Measurements from ENCODE around the gene MLF1. TPM values are rescaled to one million over a fixed set of nuclear protein-coding genes. Genes with fewer than 3 reads are reported as not detected.

The MLF1 gene
- total RNA-seq, 2 experiments from 2014 or later: 0.83 to 1.2 TPM

DNA sequence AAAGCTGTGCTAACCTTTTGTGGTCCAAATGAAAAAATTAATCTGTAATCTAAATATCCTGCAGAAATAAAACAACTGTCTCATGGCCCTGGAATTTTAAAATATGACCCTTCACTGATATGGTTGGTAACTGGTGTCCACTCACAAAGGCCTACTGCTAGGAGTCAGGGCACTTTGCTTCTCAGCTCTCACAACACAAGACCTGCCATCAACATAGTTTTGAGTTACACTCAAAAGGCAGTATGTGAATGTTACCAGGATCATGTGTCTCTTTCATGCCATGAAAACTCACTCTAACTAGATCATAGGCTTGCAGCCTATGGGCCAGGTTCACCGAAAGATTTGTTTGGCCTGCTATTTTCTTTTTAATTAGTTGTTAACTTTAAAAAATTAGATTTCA lies 10.0 kb upstream of the MLF1 start:
- H3K27me3 Mint-ChIP-seq: peaks cover 10% of the 10 kb centered on the region
- DNase-seq (no peak), ATAC-seq (ENCODE audit: low read depth) (no peak)
- H3K36me3 Mint-ChIP-seq: no peaks in the 10 kb centered on the region
- peaks cover 2% of the 10 kb centered on the region for H3K9me3 Mint-ChIP-seq
- no peak overlapping the region for H3K4me3 Mint-ChIP-seq
- POLR2A ChIA-PET: no interaction called here
- H3K27ac Mint-ChIP-seq: no peak overlapping the region
- no peaks in the 10 kb centered on the region for H3K4me1 Mint-ChIP-seq

DNA sequence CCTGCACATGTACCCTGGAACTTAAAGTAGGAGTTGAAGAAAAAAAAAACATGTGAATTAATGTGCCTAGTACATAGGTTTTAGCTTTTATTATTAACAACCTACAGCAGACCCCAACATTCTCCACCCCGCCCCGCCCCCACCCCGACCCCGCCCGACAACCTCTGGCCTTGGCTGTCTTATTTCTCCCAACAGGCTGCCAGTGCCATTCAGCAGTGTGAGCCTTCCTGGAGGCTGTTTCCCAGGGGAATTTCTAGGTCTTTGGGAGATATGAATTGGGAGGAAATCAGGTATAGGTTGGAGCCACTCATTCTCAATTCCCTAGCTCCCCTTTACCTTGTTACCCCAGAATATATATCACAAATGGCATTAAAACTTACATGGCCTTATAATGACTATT lies 8.3 kb upstream of the MLF1 start:
- ATAC-seq (ENCODE audit: low read depth) (no peak), DNase-seq (no peak)
- Mint-ChIP-seq H3K4me3 (no peak overlapping the region), H3K27ac (no peak overlapping the region), H3K9me3 (peaks cover 2% of the 10 kb centered on the region), H3K4me1 (no peaks in the 10 kb centered on the region), H3K27me3 (peaks cover 10% of the 10 kb centered on the region), H3K36me3 (no peaks in the 10 kb centered on the region)
- POLR2A ChIA-PET: no interaction called here

DNA sequence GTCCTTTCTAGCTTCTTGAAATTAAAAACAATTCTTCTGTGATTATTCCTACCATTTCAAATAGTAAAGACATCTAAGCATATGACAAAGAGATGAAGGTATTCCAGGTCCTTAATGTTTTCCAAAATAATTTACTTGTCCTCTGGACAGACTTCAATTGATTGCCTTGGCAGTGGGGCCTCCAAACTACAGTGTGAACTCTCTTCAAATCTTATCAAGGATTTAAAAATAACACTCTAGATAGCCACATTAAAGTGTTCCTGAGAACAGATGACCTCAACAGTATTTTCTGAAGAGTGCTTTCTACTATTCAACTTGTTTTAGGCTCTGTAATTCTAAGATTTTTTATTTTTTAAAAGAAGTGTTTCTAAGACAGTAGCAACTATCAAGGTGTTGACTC lies 7.9 kb upstream of the MLF1 start:
- no peak for DNase-seq
- no peak overlapping the region for H3K4me3 Mint-ChIP-seq
- H3K4me1 Mint-ChIP-seq: no peaks in the 10 kb centered on the region
- no peaks in the 10 kb centered on the region for H3K36me3 Mint-ChIP-seq
- peaks cover 10% of the 10 kb centered on the region for H3K27me3 Mint-ChIP-seq
- no peak for ATAC-seq (ENCODE audit: low read depth)
- POLR2A ChIA-PET: no interaction called here
- H3K27ac Mint-ChIP-seq: no peak overlapping the region
- H3K9me3 Mint-ChIP-seq: peaks cover 2% of the 10 kb centered on the region

DNA sequence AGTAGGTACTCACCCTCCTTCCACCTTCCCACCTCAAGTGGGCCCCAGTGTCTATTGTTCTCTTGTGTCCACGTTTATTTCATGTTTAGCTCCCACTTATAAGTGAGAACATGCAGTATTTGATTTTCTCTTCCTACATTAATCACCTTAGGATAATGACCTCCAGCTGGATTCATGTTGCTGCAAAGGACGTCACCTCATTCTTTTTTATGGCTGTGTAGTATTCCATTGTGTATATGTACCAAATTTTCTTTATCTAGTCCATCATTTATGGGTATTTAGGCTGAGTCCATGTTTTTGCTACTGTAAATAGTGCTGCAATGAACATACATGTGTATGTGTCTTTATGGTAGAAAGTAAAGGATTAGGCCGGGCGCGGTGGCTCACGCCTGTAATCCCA lies 5.9 kb upstream of the MLF1 start:
- no peak for DNase-seq
- Mint-ChIP-seq H3K4me1 (no peaks in the 10 kb centered on the region), H3K27ac (no peak overlapping the region), H3K4me3 (no peak overlapping the region), H3K36me3 (no peaks in the 10 kb centered on the region), H3K27me3 (peaks cover 14% of the 10 kb centered on the region), H3K9me3 (peaks cover 2% of the 10 kb centered on the region)
- no peak for ATAC-seq (ENCODE audit: low read depth)
- POLR2A ChIA-PET: no interaction called here

DNA sequence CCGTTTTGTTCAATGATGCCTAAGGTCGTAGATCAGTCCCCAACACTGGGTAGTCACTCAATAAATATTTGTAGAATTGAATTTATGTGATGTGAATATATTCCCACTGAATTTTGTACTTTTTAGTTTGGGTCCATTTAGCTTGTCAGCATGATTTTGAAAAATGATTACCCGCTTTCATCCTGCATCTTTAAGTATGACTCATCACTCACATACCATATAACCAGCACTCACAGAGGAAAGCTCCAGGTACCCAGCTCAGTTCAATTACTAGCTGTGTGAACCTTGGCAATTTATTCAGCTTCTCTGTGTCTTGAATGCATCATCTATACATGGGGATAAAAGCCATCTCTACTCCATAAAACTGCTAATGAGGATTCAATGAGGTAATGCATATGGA lies 2.2 kb upstream of the MLF1 start:
- H3K27me3 Mint-ChIP-seq: peaks cover 28% of the 10 kb centered on the region
- POLR2A ChIA-PET: no interaction called here
- H3K36me3 Mint-ChIP-seq: peaks cover 3% of the 10 kb centered on the region
- DNase-seq (no peak), ATAC-seq (ENCODE audit: low read depth) (no peak)
- no peak overlapping the region for H3K27ac Mint-ChIP-seq
- H3K4me1 Mint-ChIP-seq: peaks cover 5% of the 10 kb centered on the region
- H3K9me3 Mint-ChIP-seq: peaks cover 2% of the 10 kb centered on the region
- H3K4me3 Mint-ChIP-seq: no peak overlapping the region

DNA sequence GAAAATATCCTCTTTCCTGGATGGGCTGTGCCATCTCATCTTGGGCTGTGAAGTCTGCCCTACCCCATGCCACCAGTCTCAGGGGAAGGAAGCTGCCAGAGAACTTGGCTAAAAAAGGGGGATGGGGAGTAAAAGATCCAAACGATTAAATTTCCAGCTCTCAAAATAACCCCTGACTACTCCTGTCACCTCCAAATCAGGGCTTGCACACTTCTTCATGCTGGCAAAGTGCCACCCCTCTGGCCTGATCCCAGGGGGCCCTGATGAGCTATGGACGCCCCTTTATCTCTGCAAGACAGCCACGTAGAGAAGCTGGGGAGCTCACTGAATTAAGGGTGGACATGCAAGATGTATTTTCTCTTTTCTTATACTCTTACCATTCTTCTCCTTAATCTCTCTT lies 1.2 kb upstream of the MLF1 start:
- peaks cover 2% of the 10 kb centered on the region for H3K9me3 Mint-ChIP-seq
- H3K4me3 Mint-ChIP-seq: no peak overlapping the region
- no peak overlapping the region for H3K27ac Mint-ChIP-seq
- H3K36me3 Mint-ChIP-seq: peaks cover 3% of the 10 kb centered on the region
- POLR2A ChIA-PET: no interaction called here
- ATAC-seq (ENCODE audit: low read depth) (no peak), DNase-seq (no peak)
- H3K4me1 Mint-ChIP-seq: peaks cover 5% of the 10 kb centered on the region
- H3K27me3 Mint-ChIP-seq: peaks cover 28% of the 10 kb centered on the region

DNA sequence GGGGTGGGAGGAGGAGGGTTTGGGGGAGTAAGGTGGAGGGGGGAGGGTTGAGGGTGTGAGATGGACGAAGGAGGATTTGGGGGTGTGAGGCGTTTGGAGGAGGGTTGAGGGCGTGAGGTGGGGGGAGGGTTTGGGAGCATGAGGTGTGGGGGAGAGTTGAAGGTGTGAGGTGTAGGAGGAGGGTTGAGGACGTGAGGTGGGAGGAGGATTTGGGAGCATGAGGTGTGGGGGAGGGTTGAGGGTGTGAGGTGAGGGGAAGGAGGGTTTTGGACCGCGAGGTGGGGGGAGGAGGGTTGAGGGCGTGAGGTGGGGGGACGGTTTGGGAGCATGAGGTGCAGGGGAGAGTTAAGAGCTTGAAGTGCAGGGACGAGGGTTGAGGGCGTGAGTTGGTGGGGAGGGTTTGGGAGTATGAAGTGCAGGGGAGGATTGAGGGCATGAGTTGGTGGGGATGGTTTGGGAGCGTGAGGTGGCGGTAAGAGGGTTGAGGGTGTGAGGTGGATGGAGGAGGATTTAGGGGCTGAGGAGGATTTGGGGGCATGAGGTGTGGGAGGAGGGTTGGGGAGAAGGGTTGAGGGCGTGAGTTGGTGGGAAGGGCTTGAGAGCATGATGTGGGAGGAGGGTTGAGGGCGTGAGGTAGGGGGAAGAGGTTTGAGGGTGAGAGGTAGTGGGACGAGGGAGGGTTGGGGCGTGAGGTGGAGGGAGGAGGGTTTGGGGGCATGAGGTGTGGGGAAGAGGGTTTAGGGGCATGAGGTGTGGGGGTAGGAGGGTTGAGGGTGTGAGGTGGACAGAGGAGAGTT lies 1.2 kb downstream of the MLF1 start:
- H3K4me1 Mint-ChIP-seq: peaks cover 5% of the 10 kb centered on the region
- ATAC-seq (ENCODE audit: low read depth) (no peak), DNase-seq (no peak)
- H3K27me3 Mint-ChIP-seq: peaks cover 28% of the 10 kb centered on the region
- peaks cover 3% of the 10 kb centered on the region for H3K36me3 Mint-ChIP-seq
- H3K4me3 Mint-ChIP-seq: no peak overlapping the region
- no peaks in the 10 kb centered on the region for H3K9me3 Mint-ChIP-seq
- POLR2A ChIA-PET: no interaction called here
- H3K27ac Mint-ChIP-seq: no peak overlapping the region

DNA sequence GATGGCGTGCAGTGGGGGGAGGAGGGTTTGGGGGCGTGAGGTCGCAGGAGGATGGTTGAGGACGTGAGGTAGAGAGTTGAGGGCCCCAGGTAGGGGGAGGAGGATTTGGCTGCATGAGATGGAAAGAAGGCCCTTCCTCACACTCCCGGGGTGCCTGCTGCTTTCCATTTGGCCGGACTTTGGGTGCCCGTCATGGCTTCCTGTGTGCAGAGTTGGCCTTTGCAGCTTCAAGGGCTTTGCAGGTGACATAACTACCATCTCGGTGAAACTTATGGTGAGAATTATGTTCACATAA lies 1.7 kb downstream of the MLF1 start:
- POLR2A ChIA-PET: no interaction called here
- Mint-ChIP-seq H3K36me3 (peaks cover 3% of the 10 kb centered on the region), H3K9me3 (no peaks in the 10 kb centered on the region), H3K27ac (no peak overlapping the region), H3K4me1 (peaks cover 5% of the 10 kb centered on the region), H3K4me3 (no peak overlapping the region), H3K27me3 (peaks cover 28% of the 10 kb centered on the region)
- ATAC-seq (ENCODE audit: low read depth) (no peak), DNase-seq (no peak)

DNA sequence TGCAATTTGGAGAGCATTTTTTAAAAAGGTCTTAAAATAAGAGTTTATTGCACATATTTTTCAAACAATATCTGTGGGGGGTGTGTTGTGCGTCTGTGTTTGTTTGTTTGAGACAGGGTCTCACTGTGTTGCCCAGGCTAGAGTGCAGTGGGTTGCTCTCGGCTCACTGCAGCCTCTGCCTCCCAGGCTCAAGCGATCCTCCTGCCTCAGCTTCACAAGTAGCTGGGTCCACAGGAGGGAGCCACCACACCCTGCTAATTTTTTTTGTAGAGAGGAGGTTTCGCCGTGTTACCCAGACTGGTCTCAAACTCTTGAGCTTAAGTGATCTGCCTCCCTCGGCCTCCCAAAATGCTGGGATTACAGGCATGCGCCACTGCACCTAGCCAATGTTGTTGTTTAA lies 2.7 kb downstream of the MLF1 start:
- Mint-ChIP-seq H3K36me3 (peaks cover 3% of the 10 kb centered on the region), H3K27ac (no peak overlapping the region), H3K4me3 (no peak overlapping the region), H3K27me3 (peaks cover 28% of the 10 kb centered on the region), H3K9me3 (no peaks in the 10 kb centered on the region), H3K4me1 (peaks cover 5% of the 10 kb centered on the region)
- POLR2A ChIA-PET: no interaction called here
- DNase-seq (no peak), ATAC-seq (ENCODE audit: low read depth) (no peak)

DNA sequence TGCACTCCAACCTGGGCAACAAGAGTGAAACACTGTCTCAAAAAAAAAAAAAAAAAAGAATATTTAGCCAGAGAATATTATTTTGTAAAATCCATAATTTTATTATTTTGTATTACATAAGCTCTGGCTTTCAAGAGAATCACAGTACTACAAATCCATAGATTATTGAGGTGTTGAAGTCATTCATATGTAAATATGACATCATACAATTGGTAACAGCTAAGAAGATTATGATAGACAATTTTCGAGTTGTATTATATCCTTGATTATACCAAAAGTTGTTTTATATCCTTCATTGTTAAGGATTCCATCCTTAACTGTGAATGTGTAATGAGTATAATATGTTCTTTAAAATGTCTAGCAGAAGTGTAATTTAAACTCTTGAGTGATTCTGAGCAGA lies 3.7 kb downstream of the MLF1 start:
- Mint-ChIP-seq H3K9me3 (no peaks in the 10 kb centered on the region), H3K27me3 (peaks cover 23% of the 10 kb centered on the region), H3K27ac (no peak overlapping the region), H3K36me3 (peaks cover 3% of the 10 kb centered on the region), H3K4me1 (peaks cover 5% of the 10 kb centered on the region), H3K4me3 (no peak overlapping the region)
- DNase-seq (no peak), ATAC-seq (ENCODE audit: low read depth) (no peak)
- POLR2A ChIA-PET: no interaction called here

DNA sequence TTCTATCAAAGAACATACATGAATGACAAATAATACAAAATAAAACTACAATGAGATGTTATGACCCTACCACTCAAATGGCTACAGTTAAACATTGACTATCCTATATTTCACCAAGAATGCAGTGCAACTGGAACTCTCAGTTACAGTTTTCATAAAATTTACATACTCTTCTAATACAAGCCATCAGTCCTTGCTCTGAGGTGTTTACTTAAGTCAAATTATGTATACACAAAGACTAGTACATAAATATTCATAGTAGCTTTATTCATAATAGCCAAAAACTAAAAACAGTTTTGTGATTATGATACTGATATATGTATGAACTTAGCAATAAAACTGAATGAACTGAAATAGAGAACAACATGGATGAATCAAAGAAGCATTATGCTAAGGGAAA lies 19.2 kb downstream of the MLF1 start:
- H3K4me1 Mint-ChIP-seq: no peaks in the 10 kb centered on the region
- DNase-seq (no peak), ATAC-seq (ENCODE audit: low read depth) (no peak)
- H3K36me3 Mint-ChIP-seq: no peaks in the 10 kb centered on the region
- H3K4me3 Mint-ChIP-seq: no peak overlapping the region
- POLR2A ChIA-PET: no interaction called here
- peaks cover 7% of the 10 kb centered on the region for H3K27me3 Mint-ChIP-seq
- H3K27ac Mint-ChIP-seq: no peak overlapping the region
- no peaks in the 10 kb centered on the region for H3K9me3 Mint-ChIP-seq

DNA sequence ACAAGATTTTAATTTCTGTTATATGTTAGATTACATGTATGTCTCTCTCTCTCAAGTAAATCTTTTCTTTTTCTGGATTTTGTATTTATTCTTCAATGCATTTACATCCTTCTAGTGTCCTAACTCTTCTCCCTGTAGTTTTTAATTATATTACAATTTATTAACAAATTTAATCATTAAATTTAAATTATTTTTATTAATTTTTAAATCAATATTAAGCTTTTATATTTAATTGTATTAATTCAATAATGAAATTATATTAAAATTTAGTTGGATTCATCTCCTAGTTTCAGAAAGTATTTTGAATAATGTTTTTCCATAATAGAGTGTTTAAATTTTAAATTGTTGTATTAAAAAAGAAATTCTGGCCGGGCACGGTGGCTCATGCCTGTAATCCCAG lies 29.8 kb downstream of the MLF1 start:
- POLR2A ChIA-PET: no interaction called here
- ATAC-seq (ENCODE audit: low read depth) (no peak), DNase-seq (no peak)
- Mint-ChIP-seq H3K36me3 (no peaks in the 10 kb centered on the region), H3K9me3 (no peaks in the 10 kb centered on the region), H3K27me3 (no peaks in the 10 kb centered on the region), H3K4me1 (no peaks in the 10 kb centered on the region), H3K27ac (no peak overlapping the region), H3K4me3 (no peak overlapping the region)

DNA sequence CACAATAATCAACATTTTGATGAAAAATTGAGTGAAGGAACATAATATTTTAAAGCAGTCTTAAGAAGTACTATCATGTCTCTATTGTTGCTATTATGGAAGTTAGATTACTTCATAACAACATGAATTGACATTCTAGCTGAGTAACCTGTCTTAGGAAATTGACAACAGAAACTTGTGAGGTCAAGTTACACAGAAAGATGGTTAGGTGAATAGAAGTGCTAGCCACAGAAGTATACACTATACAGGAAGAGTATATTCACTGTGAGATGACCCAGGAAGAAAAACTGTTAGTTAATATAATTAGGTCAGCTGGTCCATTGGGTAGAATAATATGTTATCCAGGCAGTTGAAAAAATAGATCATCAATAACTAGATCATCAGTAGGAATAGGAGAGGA lies 31.2 kb downstream of the MLF1 start:
- POLR2A ChIA-PET: no interaction called here
- Mint-ChIP-seq H3K9me3 (no peaks in the 10 kb centered on the region), H3K36me3 (no peaks in the 10 kb centered on the region), H3K4me1 (no peaks in the 10 kb centered on the region), H3K4me3 (no peak overlapping the region), H3K27me3 (no peaks in the 10 kb centered on the region), H3K27ac (no peak overlapping the region)
- DNase-seq: no peak
- no peak for ATAC-seq (ENCODE audit: low read depth)

DNA sequence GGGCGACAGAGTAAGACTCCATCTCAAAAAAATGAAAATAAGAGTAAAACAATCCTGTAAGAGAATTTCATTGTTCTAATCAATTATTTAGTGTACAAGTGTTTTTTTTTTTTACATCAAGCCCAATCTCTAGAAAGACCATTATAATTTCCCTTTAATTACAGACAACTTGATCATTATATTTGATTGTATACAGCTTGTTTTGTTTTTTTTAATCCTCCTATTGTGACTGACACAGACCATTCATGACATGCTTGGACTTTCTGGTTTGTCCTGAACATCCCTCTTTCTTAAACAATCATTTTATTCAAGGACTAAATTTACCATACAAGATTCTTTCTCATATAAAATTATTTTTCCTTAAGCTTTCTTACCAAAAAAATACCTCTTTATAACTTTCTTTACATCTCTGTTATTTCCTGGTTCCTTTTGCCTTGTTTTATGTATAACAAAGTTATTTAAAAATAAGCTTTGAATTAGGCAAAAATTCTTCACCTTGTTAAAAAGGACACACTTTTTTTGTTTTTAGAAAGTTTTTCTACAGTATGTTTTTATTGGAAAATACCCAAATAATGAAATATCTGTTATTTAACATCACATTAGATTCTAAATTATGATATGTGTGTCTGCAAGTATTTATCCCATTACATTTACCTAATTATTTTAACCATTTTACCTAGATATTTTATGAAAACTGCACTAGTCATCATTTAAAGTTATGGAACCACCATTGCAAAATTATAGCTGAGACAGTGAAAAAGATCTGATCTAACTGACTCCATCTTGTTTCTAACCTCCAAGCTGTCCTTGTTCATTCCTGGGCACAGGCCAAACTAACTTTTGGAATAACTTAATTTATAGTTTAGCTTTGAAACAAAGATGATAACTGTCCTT lies 47.2 kb downstream of the MLF1 start:
- Mint-ChIP-seq H3K27ac (no peak overlapping the region), H3K36me3 (no peaks in the 10 kb centered on the region), H3K27me3 (peaks cover 5% of the 10 kb centered on the region), H3K4me3 (no peak overlapping the region), H3K4me1 (no peaks in the 10 kb centered on the region), H3K9me3 (peaks cover 2% of the 10 kb centered on the region)
- ATAC-seq (ENCODE audit: low read depth) (no peak), DNase-seq (no peak)
- POLR2A ChIA-PET: no interaction called here

Measured in activated naive CD8-positive, alpha-beta T cell treated with anti-CD3 and anti-CD28 coated beads, Interleukin-2, amount 10 ng/mL, durations not matched to agents 7 days and 5 days (primary cell).